Nephron progenitor cell (in vitro differentiated cells): ENCODE measurements around the gene ACOT8.
"Not testable (repeated sequence)": the region's sequence is repeated elsewhere in the genome, so short reads cannot be mapped to it uniquely, and the experiment has no call there.

Experiments used
- DNase-seq: peaks from one replicate; pipeline ENCODE4 v3.0.0; 2021
- H3K27ac Mint-ChIP-seq: 2 replicates; pipeline ENCODE4 v1.8.0; 2021; ENCODE audit warnings: mild to moderate bottlenecking, moderate library complexity, mixed read lengths
- H3K27me3 Mint-ChIP-seq: 2 replicates; pipeline ENCODE4 v1.8.0; 2021; ENCODE audit warnings: mild to moderate bottlenecking, low read depth, mixed read lengths; ENCODE audit not compliant: poor library complexity
- H3K36me3 Mint-ChIP-seq: 2 replicates; pipeline ENCODE4 v1.8.0; 2021; ENCODE audit warnings: low read depth, mixed read lengths
- H3K4me1 Mint-ChIP-seq: 2 replicates; pipeline ENCODE4 v1.8.0; 2021; ENCODE audit warnings: mixed read lengths
- H3K4me3 Mint-ChIP-seq: 2 replicates; pipeline ENCODE4 v1.8.0; 2021; ENCODE audit warnings: mild to moderate bottlenecking, moderate library complexity, mixed read lengths
- H3K9me3 Mint-ChIP-seq: 2 replicates; pipeline ENCODE4 v1.8.0; 2021; ENCODE audit warnings: mild to moderate bottlenecking, moderate library complexity, mixed read lengths
- CTCF ChIP-seq: fragments of 200-600 bp; sonication (generic); IDR thresholded peaks from 2 replicates; pipeline ENCODE4 v1.5.0; 2021; ENCODE audit warnings: antibody characterized with exemption

ACOT8 gene

GRCh38 chr20:45880988-45881788, 24.0 kb upstream of the ACOT8 start, which contains the start of gene ZSWIM1:
ZSWIM1 (plus strand) TSS chr20:45881227; CDS start chr20:45882593, 1,366 bp downstream.
- Mint-ChIP-seq H3K9me3 (no peaks in the 10 kb centered on the region), H3K36me3 (peaks cover 17% of the 10 kb centered on the region), H3K27ac (peak within 1 kb of the TSS; percentile 97), H3K4me1 (peaks cover 26% of the 10 kb centered on the region), H3K27me3 (no peaks in the 10 kb centered on the region), H3K4me3 (peak within 1 kb of the TSS; percentile 95)
- no peak for TF ChIP-seq CTCF
- DNase-seq, result peak; percentile 99

- H3K27ac Mint-ChIP-seq, result no peak overlapping the region
- peaks cover 9% of the 10 kb centered on the region for H3K36me3 Mint-ChIP-seq
- no peak overlapping the region for H3K4me3 Mint-ChIP-seq
- no peaks in the 10 kb centered on the region for H3K9me3 Mint-ChIP-seq
- H3K4me1 Mint-ChIP-seq, result peaks cover 23% of the 10 kb centered on the region
- H3K27me3 Mint-ChIP-seq, result peaks cover 2% of the 10 kb centered on the region
- no peak for DNase-seq
- TF ChIP-seq CTCF, result no peak
Measured at GRCh38 chr20:45878076-45878761, 21.0 kb upstream of the ACOT8 start.

- DNase-seq, result no peak
- H3K4me1 Mint-ChIP-seq, result peaks cover 5% of the 10 kb centered on the region
- H3K4me3 Mint-ChIP-seq, result no peak overlapping the region
- no peak for TF ChIP-seq CTCF
- peaks cover 5% of the 10 kb centered on the region for H3K27me3 Mint-ChIP-seq
- H3K27ac Mint-ChIP-seq, result peak overlapping the region; percentile 46
- peaks cover 5% of the 10 kb centered on the region for H3K36me3 Mint-ChIP-seq
- H3K9me3 Mint-ChIP-seq, result no peaks in the 10 kb centered on the region
Measured at GRCh38 chr20:45874576-45874975, 17.4 kb upstream of the ACOT8 start.

- not testable (repeated sequence) for H3K27me3 Mint-ChIP-seq, H3K4me1 Mint-ChIP-seq, H3K9me3 Mint-ChIP-seq, H3K27ac Mint-ChIP-seq, DNase-seq, H3K4me3 Mint-ChIP-seq, H3K36me3 Mint-ChIP-seq
Measured at GRCh38 chr20:45874104-45874481, 16.9 kb upstream of the ACOT8 start.

GRCh38 chr20:45873409-45874103, 16.4 kb upstream of the ACOT8 start:
- no peak for TF ChIP-seq CTCF
- H3K27ac Mint-ChIP-seq, result no peak overlapping the region
- DNase-seq, result no peak

GRCh38 chr20:45872626-45873025, 15.4 kb upstream of the ACOT8 start:
- DNase-seq, result no peak
- Mint-ChIP-seq H3K36me3 (peaks cover 5% of the 10 kb centered on the region), H3K4me1 (peaks cover 5% of the 10 kb centered on the region), H3K9me3 (no peaks in the 10 kb centered on the region), H3K27ac (no peak overlapping the region), H3K4me3 (no peak overlapping the region), H3K27me3 (peaks cover 5% of the 10 kb centered on the region)
- TF ChIP-seq CTCF, result no peak

More at GRCh38 chr20:45873409-45874103, 16.4 kb upstream of the ACOT8 start:
- no peaks in the 10 kb centered on the region for H3K9me3 Mint-ChIP-seq
- H3K27me3 Mint-ChIP-seq, result peaks cover 5% of the 10 kb centered on the region
- H3K4me3 Mint-ChIP-seq, result no peak overlapping the region
- H3K36me3 Mint-ChIP-seq, result peaks cover 5% of the 10 kb centered on the region
- H3K4me1 Mint-ChIP-seq, result peaks cover 5% of the 10 kb centered on the region
